Central memory CD8-positive, alpha-beta T cell (primary cell): Measurements from ENCODE around the gene DRAP1.

Experiments
- ATAC-seq: fragments of 150-1000 bp; cut with Tn5 transposase; replicated peaks from 2 replicates; pipeline ENCODE4 v1.10.0; 2022; ENCODE audit warnings: mild to moderate bottlenecking, moderate FRiP score, moderate number of reproducible peaks; ENCODE audit not compliant: poor library complexity, severe bottlenecking; ENCODE audit errors: extremely low read depth
- DNase-seq, 2 donors: peaks; one replicate each; pipeline ENCODE4 v3.0.0; 2021; ENCODE audit warnings: low spot score in 2 of 2
- H3K27ac Mint-ChIP-seq: one replicate; pipeline ENCODE4 v1.8.0; 2022; ENCODE audit warnings: low read depth, mild to moderate bottlenecking, moderate library complexity, mixed read lengths
- H3K27me3 Mint-ChIP-seq: one replicate; pipeline ENCODE4 v1.8.0; 2022; ENCODE audit warnings: mixed read lengths
- H3K36me3 Mint-ChIP-seq: one replicate; pipeline ENCODE4 v1.8.0; 2022; ENCODE audit warnings: mild to moderate bottlenecking, moderate library complexity, mixed read lengths; ENCODE audit not compliant: insufficient read depth
- H3K4me1 Mint-ChIP-seq: one replicate; pipeline ENCODE4 v1.8.0; 2022; ENCODE audit warnings: mixed read lengths
- H3K4me3 Mint-ChIP-seq: one replicate; pipeline ENCODE4 v1.8.0; 2022; ENCODE audit warnings: mild to moderate bottlenecking, moderate library complexity, mixed read lengths
- H3K9me3 Mint-ChIP-seq: one replicate; pipeline ENCODE4 v1.8.0; 2022; ENCODE audit warnings: mixed read lengths

DRAP1 gene

GRCh38 chr11:65953471-65953870 is 34.2 kb downstream of the DRAP1 start:
- Mint-ChIP-seq H3K36me3 (peaks cover 1% of the 10 kb centered on the region), H3K27ac (no peak overlapping the region), H3K9me3 (no peaks in the 10 kb centered on the region), H3K27me3 (no peaks in the 10 kb centered on the region), H3K4me3 (no peak overlapping the region), H3K4me1 (no peaks in the 10 kb centered on the region)
- no peak for ATAC-seq
- DNase-seq: no peak

GRCh38 chr11:65954771-65955170 is 35.5 kb downstream of the DRAP1 start:
- H3K27me3 Mint-ChIP-seq: no peaks in the 10 kb centered on the region
- DNase-seq: no peak
- peaks cover 2% of the 10 kb centered on the region for H3K36me3 Mint-ChIP-seq
- no peak overlapping the region for H3K27ac Mint-ChIP-seq
- no peak overlapping the region for H3K4me3 Mint-ChIP-seq
- no peaks in the 10 kb centered on the region for H3K4me1 Mint-ChIP-seq
- ATAC-seq: no peak
- no peaks in the 10 kb centered on the region for H3K9me3 Mint-ChIP-seq

- Mint-ChIP-seq H3K4me3 (no peak overlapping the region), H3K9me3 (no peaks in the 10 kb centered on the region), H3K4me1 (peaks cover 21% of the 10 kb centered on the region), H3K27me3 (no peaks in the 10 kb centered on the region), H3K36me3 (peaks cover 10% of the 10 kb centered on the region), H3K27ac (no peak overlapping the region)
- DNase-seq (no peak), ATAC-seq (no peak)
These were observed 39.1 kb downstream of the DRAP1 start for GRCh38 chr11:65958291-65958690.

- DNase-seq: no peak
- peaks cover 28% of the 10 kb centered on the region for H3K4me1 Mint-ChIP-seq
- H3K9me3 Mint-ChIP-seq: no peaks in the 10 kb centered on the region
- H3K27ac Mint-ChIP-seq: no peak overlapping the region
- no peak for ATAC-seq
- peaks cover 10% of the 10 kb centered on the region for H3K36me3 Mint-ChIP-seq
- no peaks in the 10 kb centered on the region for H3K27me3 Mint-ChIP-seq
- H3K4me3 Mint-ChIP-seq: no peak overlapping the region
These were observed 39.7 kb downstream of the DRAP1 start for GRCh38 chr11:65958774-65959420.

GRCh38 chr11:65960824-65961266 is 41.6 kb downstream of the DRAP1 start:
- H3K9me3 Mint-ChIP-seq: no peaks in the 10 kb centered on the region
- peak overlapping the region; percentile 99 for H3K4me3 Mint-ChIP-seq
- H3K4me1 Mint-ChIP-seq: peaks cover 38% of the 10 kb centered on the region
- peak overlapping the region; percentile 91 for H3K27ac Mint-ChIP-seq
- H3K27me3 Mint-ChIP-seq: no peaks in the 10 kb centered on the region
- DNase-seq (no peak), ATAC-seq (no peak)
- H3K36me3 Mint-ChIP-seq: peaks cover 21% of the 10 kb centered on the region

DNA sequence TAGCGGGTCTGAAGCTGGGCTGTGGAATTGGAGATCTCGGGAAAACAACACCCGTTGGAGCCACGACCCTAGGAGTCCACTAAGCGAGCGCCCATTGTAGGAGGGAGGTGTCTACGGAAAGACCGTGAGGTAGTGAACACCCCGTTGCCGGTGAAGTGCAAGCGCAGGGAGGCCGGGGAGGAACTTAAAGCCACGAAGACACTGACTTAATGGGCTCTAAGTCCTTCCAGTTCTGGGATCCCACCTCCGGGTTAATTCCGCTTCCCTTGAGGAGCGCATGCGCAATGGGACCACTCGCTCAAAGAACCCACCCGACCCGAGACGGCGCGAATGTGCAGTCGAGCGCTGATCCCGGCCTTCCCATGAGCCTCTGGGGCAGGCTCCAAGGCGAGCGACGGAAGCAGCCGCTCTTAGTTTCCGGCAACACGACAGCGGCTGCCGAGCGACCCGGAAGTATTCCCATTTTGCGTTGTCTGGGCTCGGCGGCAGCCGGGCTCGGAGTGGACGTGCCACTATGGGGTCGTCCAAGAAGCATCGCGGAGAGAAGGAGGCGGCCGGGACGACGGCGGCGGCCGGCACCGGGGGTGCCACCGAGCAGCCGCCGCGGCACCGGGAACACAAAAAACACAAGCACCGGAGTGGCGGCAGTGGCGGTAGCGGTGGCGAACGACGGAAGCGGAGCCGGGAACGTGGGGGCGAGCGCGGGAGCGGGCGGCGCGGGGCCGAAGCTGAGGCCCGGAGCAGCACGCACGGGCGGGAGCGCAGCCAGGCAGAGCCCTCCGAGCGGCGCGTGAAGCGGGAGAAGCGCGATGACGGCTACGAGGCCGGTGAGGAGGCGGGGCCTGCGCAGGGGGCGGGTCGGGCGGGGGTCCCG is 42.3 kb downstream of the DRAP1 start, which contains the start of gene SART1:
Gene SART1 (plus strand): TSS at position 468 of the 874 bp plus-strand sequence. CDS start 47 bp downstream, at position 515.
- DNase-seq (peak; percentile 89 to 91), ATAC-seq (peak; percentile 96)
- Mint-ChIP-seq H3K9me3 (no peaks in the 10 kb centered on the region), H3K36me3 (peaks cover 25% of the 10 kb centered on the region), H3K4me3 (peak within 1 kb of the TSS; percentile 99), H3K27ac (peak within 1 kb of the TSS; percentile 91), H3K27me3 (no peaks in the 10 kb centered on the region), H3K4me1 (peaks cover 41% of the 10 kb centered on the region)

DNA sequence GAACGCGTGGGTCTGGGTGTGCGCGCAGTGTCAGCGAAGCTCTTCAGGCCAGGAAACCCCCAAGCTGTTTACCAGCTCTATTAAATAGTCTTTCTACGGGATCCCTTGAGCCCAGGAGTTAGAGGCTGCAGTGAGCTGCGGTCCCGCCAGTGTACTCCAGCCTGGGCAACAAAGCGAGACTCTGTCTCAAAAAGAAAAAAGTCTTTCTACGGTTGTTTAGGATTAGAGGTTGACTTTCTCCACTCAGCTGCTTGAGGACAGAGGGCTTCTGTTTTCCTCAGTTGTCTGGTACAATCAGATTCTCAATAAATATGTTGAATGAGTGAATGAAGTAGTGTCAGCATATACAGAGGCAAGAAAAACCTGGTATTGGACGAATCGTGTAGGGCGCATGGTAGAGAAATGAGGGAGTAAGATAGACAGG is 42.9 kb downstream of the DRAP1 start:
- Mint-ChIP-seq H3K36me3 (peaks cover 31% of the 10 kb centered on the region), H3K4me1 (peaks cover 41% of the 10 kb centered on the region), H3K27me3 (no peaks in the 10 kb centered on the region), H3K27ac (peak overlapping the region; percentile 91), H3K9me3 (no peaks in the 10 kb centered on the region), H3K4me3 (peak overlapping the region; percentile 99)
- ATAC-seq: peak; percentile 56
- DNase-seq: no peak

GRCh38 chr11:65964906-65965305 is 45.7 kb downstream of the DRAP1 start:
- ATAC-seq: no peak
- Mint-ChIP-seq H3K4me1 (peaks cover 51% of the 10 kb centered on the region), H3K27me3 (no peaks in the 10 kb centered on the region), H3K27ac (no peak overlapping the region), H3K36me3 (peaks cover 48% of the 10 kb centered on the region), H3K9me3 (no peaks in the 10 kb centered on the region), H3K4me3 (no peak overlapping the region)
- no peak for DNase-seq

GRCh38 chr11:65965986-65966762 is 46.9 kb downstream of the DRAP1 start:
- no peaks in the 10 kb centered on the region for H3K27me3 Mint-ChIP-seq
- H3K4me1 Mint-ChIP-seq: peaks cover 48% of the 10 kb centered on the region
- H3K9me3 Mint-ChIP-seq: no peaks in the 10 kb centered on the region
- no peak overlapping the region for H3K27ac Mint-ChIP-seq
- no peak for ATAC-seq
- H3K4me3 Mint-ChIP-seq: no peak overlapping the region
- DNase-seq: no peak
- H3K36me3 Mint-ChIP-seq: peaks cover 49% of the 10 kb centered on the region

GRCh38 chr11:65967329-65967934 is 48.2 kb downstream of the DRAP1 start:
- H3K4me3 Mint-ChIP-seq: no peak overlapping the region
- no peak for DNase-seq
- no peak overlapping the region for H3K27ac Mint-ChIP-seq

DNA sequence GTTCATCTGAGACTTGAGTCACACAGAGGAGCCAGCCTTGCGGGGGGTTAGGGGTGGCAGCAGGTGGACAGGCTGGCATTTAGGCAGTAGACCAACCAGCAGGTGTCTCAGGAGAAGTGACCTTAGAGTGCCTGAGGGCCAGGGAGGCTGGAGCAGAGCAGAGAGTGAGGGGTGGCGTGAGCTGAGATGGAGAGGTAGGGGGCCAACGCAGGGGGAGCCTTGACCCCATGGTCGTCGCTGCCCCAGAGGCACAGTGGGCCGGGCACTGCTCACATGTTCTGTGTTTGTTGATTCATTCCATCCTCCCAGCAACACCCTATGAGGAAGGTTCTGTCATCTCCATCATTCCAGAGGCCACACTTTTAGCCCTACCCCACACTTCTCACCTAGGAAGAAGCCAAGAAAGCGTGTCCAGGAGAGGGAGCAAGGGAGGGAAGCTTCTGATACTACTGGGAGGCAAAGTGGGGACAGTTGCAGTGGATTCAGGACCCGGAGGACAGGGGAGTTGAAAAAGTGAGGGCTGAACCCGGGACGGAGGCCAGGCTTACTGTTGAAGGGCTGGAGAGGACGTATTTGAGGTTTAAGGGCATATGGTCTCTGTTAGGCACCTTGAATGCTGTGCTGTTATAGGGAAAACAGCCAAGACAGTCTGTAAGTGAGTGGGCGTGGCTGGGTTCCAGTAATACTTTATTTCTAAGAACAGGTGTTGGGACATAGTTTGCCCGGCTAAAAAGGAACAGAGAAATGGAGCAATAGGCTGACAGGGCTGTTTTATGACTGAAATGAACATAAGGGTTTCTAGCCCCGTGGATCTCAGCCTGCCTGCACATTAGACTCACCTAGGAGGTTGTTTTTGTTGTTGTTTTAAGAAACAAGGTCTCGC is 49.6 kb downstream of the DRAP1 start:
- ATAC-seq: no peak
- no peak overlapping the region for H3K4me3 Mint-ChIP-seq
- DNase-seq: no peak
- no peak overlapping the region for H3K27ac Mint-ChIP-seq
- H3K9me3 Mint-ChIP-seq: no peaks in the 10 kb centered on the region
- no peaks in the 10 kb centered on the region for H3K27me3 Mint-ChIP-seq
- peaks cover 50% of the 10 kb centered on the region for H3K36me3 Mint-ChIP-seq
- peaks cover 24% of the 10 kb centered on the region for H3K4me1 Mint-ChIP-seq

More at GRCh38 chr11:65967329-65967934, 48.2 kb downstream of the DRAP1 start:
- ATAC-seq: no peak
- Mint-ChIP-seq H3K9me3 (no peaks in the 10 kb centered on the region), H3K36me3 (peaks cover 48% of the 10 kb centered on the region), H3K27me3 (no peaks in the 10 kb centered on the region), H3K4me1 (peaks cover 38% of the 10 kb centered on the region)
